ENCODE measurements around the gene LCN15.

Gene LCN15

DNA sequence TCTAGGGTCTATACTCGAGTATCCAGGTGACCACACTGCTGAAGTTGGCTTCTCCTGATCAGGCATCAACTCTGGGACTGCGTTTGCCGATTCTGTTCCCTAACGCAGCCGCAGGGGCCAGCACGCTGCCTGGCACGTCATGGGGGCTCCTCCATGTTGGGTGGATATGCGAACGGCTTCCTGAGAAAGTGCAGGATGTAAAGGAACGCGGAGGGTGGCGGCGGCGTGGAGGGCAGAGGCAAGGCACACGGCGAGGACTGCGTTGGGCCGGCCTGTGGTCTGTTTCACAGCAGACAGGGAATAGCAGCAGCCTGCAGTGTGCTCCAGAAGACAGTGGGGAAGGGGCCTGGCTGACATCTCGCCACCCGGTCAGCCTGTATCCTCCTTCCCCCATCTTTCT, 25.4 kb downstream of the LCN15 start:
- FAIRE-seq: no peak

DNA sequence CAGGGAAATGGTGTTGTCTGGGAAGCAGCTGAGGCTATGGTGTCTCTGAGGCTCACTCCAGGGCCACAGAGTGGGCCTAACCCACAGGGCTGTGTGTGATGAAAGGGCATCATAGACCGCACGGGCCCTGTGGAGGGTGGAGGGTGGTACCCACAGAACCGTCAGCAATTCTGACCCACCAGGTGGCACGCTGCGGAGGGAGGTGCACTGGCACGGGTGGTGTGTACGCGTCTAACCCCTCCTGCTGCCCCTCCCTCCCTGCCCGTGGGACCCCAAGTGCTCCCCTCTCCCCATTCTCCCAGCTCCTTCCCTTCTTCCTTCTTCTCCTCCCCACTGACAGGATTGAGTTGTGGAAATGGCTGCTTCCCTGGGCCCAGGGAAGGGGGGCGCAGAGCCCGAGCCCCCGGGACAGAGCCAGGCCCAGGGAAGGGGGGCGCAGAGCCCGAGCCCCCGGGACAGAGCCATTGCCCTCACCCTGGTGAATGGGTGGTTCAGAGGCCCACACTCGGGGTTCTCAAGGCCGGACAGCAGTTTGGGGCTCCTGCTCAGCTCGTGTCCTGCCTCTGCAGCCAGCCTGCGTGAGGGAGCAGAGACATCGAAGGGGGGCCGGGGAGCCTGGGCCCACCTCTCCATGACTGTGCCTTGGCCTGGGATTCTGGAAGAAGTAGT, 28.4 kb downstream of the LCN15 start:
- no peak for FAIRE-seq

DNA sequence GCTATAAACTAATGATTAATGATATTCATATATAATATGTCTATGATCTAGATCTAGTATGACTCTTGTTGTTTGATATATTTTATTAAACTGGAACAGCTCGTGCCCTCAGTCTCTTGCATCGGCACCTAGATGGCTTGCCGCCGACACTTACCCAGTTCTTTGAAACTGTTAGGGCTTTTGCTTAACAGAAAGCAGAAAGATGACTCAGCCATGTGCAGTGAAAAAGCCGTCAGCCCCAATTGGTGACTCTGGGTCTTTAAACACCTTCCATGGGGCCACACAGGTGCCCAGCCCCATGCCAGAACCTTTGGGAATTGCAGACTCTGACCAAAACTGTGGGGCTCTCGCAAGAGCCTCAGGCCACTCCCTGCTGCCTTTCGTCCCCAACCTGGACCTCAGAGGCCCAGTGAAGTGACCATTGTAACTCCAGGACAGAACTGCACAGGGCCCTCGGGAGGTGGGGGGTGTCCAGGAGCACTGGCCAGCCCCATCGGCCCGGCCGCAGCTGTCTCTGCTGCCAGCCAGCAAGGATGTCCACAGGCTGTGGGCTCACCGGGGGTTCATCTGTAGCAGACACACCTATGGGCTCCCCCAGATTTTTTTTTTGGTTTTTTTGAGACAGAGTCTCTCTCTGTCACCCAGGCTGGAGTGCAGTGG, 29.4 kb downstream of the LCN15 start:
- FAIRE-seq: no peak

DNA sequence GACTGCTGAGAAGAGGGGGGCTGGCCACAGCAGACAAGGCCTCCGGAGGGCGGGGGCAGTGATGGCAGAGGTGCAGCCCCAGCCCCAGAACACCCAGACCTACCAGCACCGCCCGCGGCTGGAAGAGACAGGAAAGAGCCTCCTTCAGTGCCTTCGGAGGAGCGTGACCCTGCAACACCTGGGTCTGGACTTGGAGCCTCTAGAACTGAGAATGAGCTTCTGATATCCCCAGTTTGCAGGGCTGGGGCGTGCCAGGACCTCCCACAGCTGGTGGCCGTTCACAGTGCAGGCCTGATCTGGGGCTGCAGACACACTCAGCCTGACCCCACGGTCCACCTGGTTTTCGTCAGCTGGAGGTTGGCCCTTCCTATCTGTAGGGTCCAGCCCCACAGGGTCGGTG, 30.7 kb downstream of the LCN15 start:
- no peak for FAIRE-seq

DNA sequence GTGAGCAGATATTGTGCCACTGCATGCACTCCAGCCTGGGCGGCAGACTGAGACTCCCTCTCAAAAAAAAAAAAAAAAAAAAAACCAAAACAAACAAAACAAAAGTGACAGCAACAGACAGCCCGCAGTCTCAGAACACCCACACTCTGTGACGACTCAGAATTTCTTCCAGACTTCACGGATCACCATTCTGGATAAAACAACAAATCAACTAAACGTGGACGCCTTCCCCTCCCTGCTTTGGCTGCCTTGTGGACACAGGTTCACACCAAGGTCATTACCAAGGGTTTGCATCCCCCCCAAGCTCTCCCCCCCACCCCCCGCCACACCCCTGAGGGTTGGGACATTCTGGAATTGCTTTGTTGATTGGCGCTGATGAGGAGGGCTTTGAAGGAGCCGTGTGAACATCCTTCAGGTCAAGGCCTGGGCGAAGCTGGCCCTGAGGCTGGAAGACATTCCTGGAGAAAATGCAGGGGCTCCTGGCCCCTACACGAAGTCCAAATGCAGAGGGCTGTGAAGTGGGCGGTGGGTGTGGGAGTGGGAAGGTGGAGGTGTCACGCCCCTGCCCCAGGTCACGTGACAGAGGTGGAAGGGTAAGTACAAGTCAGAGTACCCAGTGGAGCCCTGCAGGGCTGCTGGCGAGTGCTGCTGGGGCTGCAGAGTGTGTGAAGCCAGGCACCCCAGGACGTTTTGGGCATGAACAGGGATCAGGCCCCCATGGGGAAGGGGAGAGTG, 31.7 kb downstream of the LCN15 start:
- FAIRE-seq: no peak

DNA sequence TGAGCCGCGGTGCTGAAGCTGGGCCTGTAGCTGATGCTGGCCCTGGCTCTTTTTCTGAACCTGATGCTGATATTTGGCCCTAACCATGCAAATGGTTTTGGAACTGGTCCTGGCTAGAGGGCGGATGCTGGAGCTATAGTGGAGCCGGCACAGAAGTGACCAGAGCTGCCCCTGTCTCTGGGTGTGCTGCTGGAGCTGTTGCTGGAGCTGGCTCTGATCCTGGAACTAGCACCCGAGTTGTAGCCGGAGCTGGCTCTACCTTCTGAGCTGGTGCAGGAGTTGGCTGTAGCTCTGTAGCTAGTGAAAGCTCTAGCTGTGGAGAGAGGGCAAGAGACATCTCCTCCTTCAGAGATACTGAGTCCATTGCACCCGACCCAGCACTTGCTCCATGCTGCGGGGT, 34.4 kb downstream of the LCN15 start:
- FAIRE-seq: no peak

DNA sequence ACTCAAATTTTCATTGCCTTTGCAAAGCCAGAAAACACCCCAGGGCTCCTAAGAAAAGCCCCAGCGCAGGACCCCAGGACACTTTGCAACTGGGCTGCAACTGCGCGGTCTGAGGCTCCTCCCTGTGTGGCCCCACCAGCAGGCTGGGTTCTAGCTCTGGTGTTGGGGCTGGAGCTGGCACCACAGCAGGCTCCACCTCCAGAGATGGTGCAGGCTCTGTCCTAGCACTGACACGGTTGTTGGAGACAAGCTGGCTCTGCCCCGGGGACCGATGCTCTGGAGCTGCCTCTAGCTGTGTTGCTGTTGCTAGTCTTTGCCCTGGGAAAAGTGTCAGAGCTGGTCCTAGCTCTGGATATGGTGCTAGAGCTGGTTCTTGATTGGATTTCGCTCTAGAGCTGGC, 35.2 kb downstream of the LCN15 start:
- no peak for FAIRE-seq

DNA sequence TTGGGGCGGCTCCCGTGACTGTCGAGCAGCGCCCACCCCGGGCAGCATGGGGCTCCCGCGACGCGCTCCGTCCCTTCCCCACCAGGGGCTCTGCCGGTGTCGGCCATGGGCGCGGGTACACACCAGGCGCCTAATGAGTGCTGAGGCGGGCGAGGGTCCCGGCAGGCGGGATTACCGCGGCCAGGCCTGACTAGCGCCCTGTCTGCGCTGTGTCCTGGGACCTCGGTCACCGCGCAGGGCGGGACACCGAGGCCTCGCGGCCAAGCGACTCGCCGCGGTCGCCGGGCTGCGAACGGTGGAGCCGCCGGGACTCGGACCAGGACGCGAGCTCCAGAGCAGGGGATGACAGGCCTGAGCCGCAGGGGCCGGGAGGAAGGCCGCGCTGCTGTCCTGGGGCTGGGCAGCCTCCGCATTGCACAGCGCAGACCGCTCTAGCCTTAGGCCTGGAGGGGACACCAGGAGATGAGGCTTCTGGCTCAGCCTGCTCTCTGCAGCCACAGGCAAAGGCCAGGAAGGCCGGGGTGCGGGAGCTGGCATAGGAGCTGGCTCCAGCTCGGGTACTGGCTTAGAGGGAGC, 35.7 kb downstream of the LCN15 start:
- FAIRE-seq: no peak

DNA sequence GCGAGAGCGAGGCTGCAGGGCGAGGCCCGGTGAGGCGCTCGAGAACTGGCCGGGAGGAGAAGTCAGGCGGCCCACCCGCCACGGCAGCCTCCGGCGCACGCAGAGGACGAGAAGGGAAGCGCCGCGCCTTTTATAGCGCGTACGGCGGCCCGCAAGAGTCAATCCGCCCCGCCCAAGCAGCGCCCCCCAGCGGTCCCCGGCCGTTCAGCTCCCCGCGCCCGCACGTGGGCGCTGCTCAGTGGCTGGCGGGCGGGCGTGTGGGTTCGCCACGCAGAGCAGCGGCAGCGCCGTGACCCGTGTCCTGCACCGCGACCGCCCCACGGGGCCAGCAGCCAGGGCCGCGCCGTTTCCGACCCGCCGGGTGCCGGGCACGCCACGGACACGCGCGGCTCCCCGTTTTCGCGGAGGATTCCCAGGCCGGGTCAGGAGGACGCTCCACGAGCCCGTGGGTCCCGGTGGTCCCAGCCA, 36.2 kb downstream of the LCN15 start:
- FAIRE-seq: no peak

DNA sequence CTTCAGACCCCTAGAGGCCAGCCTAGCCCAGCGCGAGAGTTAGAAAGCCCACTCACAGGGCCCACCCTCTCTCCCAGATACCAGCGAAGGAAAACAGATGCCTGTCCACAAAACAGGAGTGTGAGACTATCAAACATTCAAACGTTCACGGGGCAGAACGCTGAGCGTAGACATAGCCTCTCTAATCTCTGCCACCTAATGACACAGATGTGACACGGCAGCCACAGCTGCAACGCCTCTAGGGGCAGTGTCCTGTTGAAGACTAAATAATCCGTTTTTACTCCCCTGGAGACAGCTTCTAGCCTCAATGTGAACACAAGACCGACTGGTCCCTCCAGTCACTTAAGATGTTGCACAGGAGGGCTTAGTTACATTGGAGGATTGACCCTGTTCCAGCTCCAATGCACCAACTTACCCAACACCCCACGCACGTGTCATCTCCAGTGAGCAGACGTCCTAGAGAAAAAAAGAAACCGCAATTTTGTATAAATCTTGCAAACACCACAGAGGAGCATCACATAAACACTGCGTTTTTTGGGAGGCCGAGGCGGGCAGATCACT, 37.6 kb downstream of the LCN15 start:
- FAIRE-seq: no peak

DNA sequence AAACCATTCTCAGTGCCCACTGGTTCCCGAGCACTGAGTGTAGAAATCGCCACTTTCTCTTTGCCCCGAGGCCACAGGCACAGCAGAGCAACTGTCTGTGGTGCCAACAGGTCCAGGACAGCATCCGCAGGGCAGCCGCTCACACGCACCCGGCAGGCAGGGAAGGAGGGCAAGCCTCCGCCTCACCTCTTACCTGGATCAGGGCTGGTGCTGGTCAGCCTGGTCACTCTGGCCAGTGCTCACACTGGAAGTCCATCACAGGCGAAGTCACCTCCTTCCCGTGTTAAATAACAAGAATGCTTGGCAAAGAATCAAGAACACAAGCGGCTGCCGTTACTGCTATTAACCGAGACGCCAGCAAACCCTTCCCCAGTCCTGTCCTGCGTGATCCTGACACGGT, 38.2 kb downstream of the LCN15 start:
- no peak for FAIRE-seq

DNA sequence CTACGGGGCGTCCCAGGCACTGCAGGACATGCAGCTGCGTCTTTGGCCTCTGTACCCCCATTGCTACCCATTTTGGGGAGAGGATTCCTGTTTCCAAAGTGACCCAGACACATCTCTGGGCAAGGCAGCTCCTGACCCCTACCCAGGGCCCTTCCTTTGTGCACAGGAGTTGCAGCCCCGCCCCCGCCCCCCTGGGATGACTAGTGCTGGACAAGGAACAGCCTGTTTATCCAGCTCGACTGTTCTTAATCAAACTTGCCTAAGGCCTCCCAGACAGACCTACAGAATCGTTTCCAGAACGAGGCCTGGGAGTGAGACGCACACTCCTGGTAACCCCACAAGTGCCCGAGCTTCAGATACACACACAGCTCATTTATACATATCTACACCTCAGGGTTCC, 38.7 kb downstream of the LCN15 start:
- no peak for FAIRE-seq

DNA sequence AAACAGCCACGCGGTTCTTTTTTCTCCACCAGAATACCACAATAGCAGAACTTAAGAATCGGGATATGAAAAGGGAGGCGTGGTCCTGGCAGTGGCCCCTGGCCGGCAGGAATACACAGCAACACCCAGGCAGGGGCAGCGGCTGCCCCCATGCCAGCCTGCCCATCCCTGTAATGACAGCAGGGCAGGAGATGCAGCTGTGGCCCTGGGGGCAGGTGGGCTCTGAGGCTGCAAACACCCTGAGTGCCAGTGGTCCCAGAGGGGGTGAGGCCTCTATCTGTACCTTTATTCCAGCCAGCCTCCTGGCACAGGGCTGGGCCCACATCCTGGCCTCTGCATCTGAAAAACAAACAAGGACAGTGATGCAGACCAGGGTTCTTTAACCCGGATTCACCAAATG, 39.5 kb downstream of the LCN15 start:
- FAIRE-seq: no peak

DNA sequence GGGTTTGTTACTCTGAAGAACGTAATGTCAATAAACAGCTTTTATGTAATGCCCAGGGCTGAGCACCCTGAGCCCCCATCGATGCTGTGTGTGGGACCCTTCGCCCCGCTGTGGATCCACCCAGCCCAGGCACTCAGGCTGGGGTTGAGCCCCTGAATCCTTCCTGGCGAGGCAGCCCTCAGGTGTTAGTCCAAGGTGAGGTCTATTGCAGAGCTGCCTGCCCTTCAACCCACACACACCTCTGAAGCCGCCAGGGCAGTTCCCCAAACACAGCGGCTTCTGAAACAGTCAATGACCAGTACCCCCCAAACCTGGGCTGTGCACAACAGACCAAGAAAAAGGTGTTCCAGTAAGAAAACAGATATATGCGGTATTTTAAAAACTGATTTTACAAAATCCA, 40.3 kb downstream of the LCN15 start:
- FAIRE-seq: no peak

DNA sequence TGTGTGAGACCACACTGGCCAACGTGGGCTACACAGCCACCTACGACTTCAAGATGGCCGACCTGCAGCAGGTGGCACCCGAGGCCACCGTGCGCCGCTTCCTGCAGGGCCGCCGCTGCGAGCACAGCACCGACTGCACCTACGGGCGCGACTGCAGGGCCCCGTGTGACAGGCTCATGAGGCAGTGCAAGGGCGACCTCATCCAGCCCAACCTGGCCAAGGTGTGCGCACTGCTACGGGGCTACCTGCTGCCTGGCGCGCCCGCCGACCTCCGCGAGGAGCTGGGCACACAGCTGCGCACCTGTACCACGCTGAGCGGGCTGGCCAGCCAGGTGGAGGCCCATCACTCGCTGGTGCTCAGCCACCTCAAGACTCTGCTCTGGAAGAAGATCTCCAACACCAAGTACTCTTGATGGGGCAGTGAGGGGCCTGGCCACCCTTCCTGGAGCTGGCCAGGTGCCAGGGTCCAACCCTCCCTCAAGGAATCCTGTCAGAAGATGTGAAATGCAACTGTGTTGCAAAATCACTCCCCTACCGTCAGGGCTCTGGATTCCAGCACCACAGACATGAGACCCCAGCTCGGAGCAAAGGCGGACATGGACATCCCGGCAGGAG, 40.8 kb downstream of the LCN15 start:
- FAIRE-seq: no peak

DNA sequence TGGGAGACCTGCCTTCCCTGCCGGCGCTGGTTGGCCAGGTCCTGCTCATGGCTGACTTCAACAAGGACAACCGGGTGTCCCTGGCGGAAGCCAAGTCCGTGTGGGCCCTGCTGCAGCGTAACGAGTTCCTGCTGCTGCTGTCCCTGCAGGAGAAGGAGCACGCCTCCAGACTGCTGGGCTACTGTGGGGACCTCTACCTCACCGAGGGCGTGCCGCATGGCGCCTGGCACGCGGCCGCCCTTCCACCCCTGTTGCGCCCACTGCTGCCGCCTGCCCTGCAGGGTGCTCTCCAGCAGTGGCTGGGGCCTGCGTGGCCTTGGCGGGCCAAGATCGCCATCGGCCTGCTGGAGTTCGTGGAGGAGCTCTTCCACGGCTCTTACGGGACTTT, 41.4 kb downstream of the LCN15 start:
- FAIRE-seq: no peak

DNA sequence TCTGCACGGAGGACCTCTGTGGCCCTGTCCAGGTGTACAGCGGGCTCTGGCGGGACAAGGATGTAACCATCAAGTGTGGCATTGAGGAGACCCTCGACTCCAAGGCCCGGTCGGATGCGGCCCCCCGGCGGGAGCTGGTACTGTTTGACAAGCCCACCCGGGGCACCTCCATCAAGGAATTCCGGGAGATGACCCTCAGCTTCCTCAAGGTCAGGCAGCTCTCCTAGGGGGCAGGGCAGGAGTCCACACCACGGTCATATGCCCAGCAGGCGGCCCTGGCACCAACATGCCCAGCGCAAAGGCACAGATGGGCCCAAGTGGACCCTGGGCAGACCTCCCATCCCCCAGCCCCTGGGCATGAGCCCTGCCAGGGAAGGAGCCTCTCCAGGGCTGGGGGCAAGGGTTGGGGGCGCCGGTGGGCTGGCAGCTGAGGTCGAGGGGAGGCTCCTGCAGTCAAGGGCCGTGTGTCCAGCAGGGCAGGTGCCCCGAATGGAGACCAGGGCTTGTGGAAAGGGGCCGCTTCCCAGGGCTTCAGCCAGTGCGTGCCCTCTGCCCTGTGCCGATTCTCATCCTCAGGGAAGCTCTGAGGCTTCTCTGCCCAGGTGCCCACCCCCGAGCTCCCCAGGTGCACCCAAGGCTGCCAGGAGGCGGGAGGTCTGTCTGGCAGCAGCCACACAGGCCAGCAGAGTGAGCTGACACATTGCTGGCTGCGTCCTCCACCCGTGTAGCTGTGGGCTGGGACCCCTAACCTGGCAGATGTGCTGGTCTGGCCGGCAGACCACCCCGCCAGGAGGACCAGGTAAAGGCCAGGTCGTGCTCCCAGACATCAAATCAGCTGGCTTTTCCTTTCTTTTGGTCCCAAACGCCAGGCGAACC, 42.0 kb downstream of the LCN15 start:
- FAIRE-seq: no peak

DNA sequence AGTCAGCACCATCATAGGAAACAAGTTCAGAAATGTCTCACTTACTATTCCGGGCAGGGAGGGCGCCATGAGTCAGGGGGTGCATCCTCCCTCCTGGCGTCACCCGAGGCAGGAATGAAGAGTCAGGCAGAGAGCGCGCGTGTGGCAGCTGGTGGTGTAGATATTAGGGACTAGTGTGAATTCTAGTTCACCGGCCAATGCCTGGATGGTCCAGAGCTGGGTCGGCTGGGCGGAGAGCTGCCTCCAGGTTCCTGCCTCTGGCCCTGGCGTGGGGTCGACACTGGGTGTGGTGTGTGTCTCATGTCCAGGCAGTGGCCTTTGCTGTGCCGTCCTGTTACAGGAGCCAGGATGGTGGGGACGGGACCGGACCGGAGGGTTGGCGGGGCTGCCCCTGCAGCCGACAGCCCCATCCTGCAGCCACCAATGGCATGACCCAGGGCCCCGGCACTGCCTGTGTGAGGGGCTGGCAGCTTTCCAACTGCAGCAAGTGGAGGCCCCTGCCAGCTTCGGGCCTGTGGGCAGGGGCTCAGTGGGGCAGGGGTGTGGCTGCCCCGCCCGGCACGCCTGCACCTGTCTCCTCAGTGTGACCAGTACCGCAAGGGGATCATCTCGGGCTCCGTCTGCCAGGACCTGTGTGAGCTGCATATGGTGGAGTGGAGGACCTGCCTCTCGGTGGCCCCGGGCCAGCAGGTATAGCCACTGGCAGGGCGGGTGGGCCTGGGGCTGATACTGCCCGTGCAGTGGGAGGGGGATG, 42.8 kb downstream of the LCN15 start:
- FAIRE-seq: no peak

DNA sequence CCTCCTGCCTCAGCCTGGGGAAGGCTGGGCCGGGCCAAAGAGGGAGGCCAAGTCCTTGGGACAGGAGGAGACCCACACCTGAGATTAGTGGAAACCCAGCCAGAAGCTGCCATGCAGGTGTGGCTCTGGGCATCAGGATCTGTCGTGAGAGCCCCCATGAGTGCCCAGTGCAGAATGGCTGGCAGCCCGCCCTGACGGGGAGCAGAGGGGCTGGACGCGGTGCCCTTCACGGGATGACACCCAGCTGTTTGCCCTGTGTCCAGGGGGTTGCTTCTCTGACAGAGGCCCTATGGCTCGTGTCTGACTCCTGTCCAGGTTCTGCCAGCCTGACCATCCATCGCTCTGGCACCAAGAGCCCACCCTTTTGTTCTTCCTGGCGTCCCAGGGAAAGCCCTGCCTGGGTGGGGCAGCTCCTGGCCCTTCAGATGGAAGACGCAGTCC, 43.4 kb downstream of the LCN15 start:
- no peak for FAIRE-seq

DNA sequence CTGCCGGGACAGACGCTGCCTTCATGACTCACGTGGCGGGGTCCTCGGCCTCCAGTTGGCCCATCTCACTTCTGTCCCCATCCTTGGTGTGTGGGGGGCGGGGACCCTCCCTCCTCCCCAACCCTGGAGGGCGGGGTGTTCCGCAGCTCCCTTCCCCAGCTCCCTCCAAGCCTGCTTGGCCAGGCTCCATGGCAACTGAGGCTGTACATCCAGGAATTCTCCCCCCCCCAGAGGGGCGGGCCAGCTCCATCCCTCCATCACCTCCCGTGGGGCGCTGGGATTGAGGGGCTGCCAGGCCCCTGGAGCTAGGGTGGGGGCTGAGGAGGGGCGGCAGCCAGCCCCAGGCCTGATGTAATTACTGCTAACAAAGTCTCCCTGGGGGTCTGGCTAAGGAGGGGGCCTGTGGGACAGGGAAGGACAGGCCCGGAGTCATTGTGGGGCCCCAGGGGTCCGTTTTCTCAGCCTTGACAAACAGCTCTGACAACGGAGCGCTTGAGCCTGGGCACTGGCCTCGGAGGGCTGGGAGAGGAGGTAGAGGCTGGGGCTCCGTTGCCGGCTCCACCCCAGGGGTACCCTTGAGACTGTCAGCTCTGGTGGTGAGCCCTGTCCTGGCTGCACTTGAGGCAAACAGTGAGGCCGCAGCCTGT, 43.9 kb downstream of the LCN15 start:
- no peak for FAIRE-seq

Measured in A204.1 (cell line).